ENCODE measurements around the gene CSRP2. TPM values are rescaled to one million over a fixed set of nuclear protein-coding genes. Genes with fewer than 3 reads are reported as not detected.

CSRP2 gene
- total and polyA plus RNA-seq, 2 experiments from 2014 or later, result 257 to 558 TPM

- H3K27ac ChIP-seq, result no peak overlapping the region
- H3K27me3 ChIP-seq, result no peaks in the 10 kb centered on the region
- H3K9me3 ChIP-seq (ENCODE audit: low read depth), result no peaks in the 10 kb centered on the region
- no peaks in the 10 kb centered on the region for H3K4me1 ChIP-seq (ENCODE audit: low read depth)
- H3K36me3 ChIP-seq, result no peaks in the 10 kb centered on the region
- TF ChIP-seq CTCF (IDR thresholded peaks at IDR 0.05; ENCODE audit: low read depth, low read length), result no peak
- no peak for DNase-seq (ENCODE audit: low read depth in 1 of 2, low spot score in 1 of 2)
- no peak overlapping the region for H3K4me3 ChIP-seq
Observed at GRCh38 chr12:76899522-76899921, 20.7 kb upstream of the CSRP2 start.

GRCh38 chr12:76898442-76898841, 19.6 kb upstream of the CSRP2 start:
- Histone ChIP-seq H3K27ac (no peak overlapping the region), H3K4me3 (no peak overlapping the region), H3K4me1 (ENCODE audit: low read depth) (no peaks in the 10 kb centered on the region), H3K9me3 (ENCODE audit: low read depth) (no peaks in the 10 kb centered on the region), H3K27me3 (no peaks in the 10 kb centered on the region), H3K36me3 (no peaks in the 10 kb centered on the region)
- peak in 1 of 2 donors; percentile 53 for DNase-seq (ENCODE audit: low read depth in 1 of 2, low spot score in 1 of 2)
- TF ChIP-seq CTCF (IDR thresholded peaks at IDR 0.05; ENCODE audit: low read depth, low read length), result no peak

GRCh38 chr12:76896274-76896673, 17.5 kb upstream of the CSRP2 start:
- TF ChIP-seq CTCF (IDR thresholded peaks at IDR 0.05; ENCODE audit: low read depth, low read length), result no peak
- no peaks in the 10 kb centered on the region for H3K4me1 ChIP-seq (ENCODE audit: low read depth)
- no peaks in the 10 kb centered on the region for H3K9me3 ChIP-seq (ENCODE audit: low read depth)
- no peaks in the 10 kb centered on the region for H3K36me3 ChIP-seq
- DNase-seq (ENCODE audit: low read depth in 1 of 2, low spot score in 1 of 2), result no peak
- no peaks in the 10 kb centered on the region for H3K27me3 ChIP-seq
- no peak overlapping the region for H3K4me3 ChIP-seq
- no peak overlapping the region for H3K27ac ChIP-seq

- no peaks in the 10 kb centered on the region for H3K4me1 ChIP-seq (ENCODE audit: low read depth)
- no peak for DNase-seq (ENCODE audit: low read depth in 1 of 2, low spot score in 1 of 2)
- H3K36me3 ChIP-seq, result no peaks in the 10 kb centered on the region
- no peaks in the 10 kb centered on the region for H3K9me3 ChIP-seq (ENCODE audit: low read depth)
- no peak overlapping the region for H3K27ac ChIP-seq
- no peak overlapping the region for H3K4me3 ChIP-seq
- no peak for TF ChIP-seq CTCF (IDR thresholded peaks at IDR 0.05; ENCODE audit: low read depth, low read length)
- H3K27me3 ChIP-seq, result no peaks in the 10 kb centered on the region
Observed at GRCh38 chr12:76895796-76896195, 17.0 kb upstream of the CSRP2 start.

- no peak for DNase-seq (ENCODE audit: low read depth in 1 of 2, low spot score in 1 of 2)
- H3K9me3 ChIP-seq (ENCODE audit: low read depth), result no peaks in the 10 kb centered on the region
- no peak for TF ChIP-seq CTCF (IDR thresholded peaks at IDR 0.05; ENCODE audit: low read depth, low read length)
- H3K27me3 ChIP-seq, result no peaks in the 10 kb centered on the region
- no peak overlapping the region for H3K4me3 ChIP-seq
- no peak overlapping the region for H3K27ac ChIP-seq
- no peaks in the 10 kb centered on the region for H3K4me1 ChIP-seq (ENCODE audit: low read depth)
- H3K36me3 ChIP-seq, result no peaks in the 10 kb centered on the region
Observed at GRCh38 chr12:76891609-76892008, 12.8 kb upstream of the CSRP2 start.

Data from cardiac muscle cell (in vitro differentiated cells and primary cell).